HCT116 (cell line): ENCODE data around the gene SCCPDH. TPM values are rescaled to one million over a fixed set of nuclear protein-coding genes. Genes with fewer than 3 reads are reported as not detected.

Source experiments
- ATAC-seq: fragments of 200-7000 bp; cut with Tn5 transposase; 2 replicates; pipeline ENCODE4 v1.9.1; 2020; ENCODE audit warnings: mild to moderate bottlenecking, moderate library complexity
- BruUV-seq: library from RNA; stranded (reverse); fragments of 400-500 nt; replicated peaks from 2 replicates; lab custom pipeline; 2021; lab: Mats Ljungman, UMichigan
- CTCF ChIA-PET: fragments of 300-600 bp; sonication (Branson Sonifier 250); formaldehyde crosslinking; loops from one replicate; lab custom pipeline; 2021; ENCODE audit warnings: antibody characterized with exemption; lab: Charles Lee
- POLR2A ChIA-PET: fragments of 300-600, 350-600 bp; sonication (Branson Sonifier 250); formaldehyde crosslinking; loops from one replicate; lab custom pipeline; 2021; ENCODE audit warnings: antibody characterized with exemption; lab: Charles Lee
- RAD21 ChIA-PET, 2 experiments: fragments of 300-600 bp; sonication (Branson Sonifier 250); formaldehyde crosslinking; loops; one replicate each; lab custom pipeline; 2023; ENCODE audit warnings: low total read pairs in 2 of 2; ENCODE audit not compliant: uncharacterized antibody in 2 of 2, unreplicated experiment in 2 of 2, low non-redundant PET in 1 of 2; lab: Charles Lee
- DNase-seq: peaks from one replicate; pipeline ENCODE4 v3.0.0-alpha.2; 2010; ENCODE audit warnings: low read depth, low spot score
- H2AFZ ChIP-seq: fragments of 200-600 bp; shearing (Covaris generic), sonication (generic); 2 replicates; pipeline ENCODE4 v1.6.1; 2017; ENCODE audit warnings: low read depth, mixed run types, mixed read lengths, antibody characterized with exemption, low read length; ENCODE audit not compliant: poor library complexity, severe bottlenecking
- H3K27ac ChIP-seq: 2 replicates; pipeline ENCODE4 v1.5.1; 2012; ENCODE audit warnings: low read depth, low read length
- H3K27me3 ChIP-seq: fragments of 200-600 bp; sonication (generic); 2 replicates; pipeline ENCODE4 v1.6.1; 2016; ENCODE audit warnings: mixed run types, low read length, mixed read lengths; ENCODE audit not compliant: insufficient read depth
- H3K36me3 ChIP-seq, 2 experiments: fragments of 200-500 bp in 1 of 2; fragments of 200-600 bp in 1 of 2; sonication (Bioruptor generic) in 1 of 2; sonication (generic) in 1 of 2; 2 replicates each; pipeline versions ENCODE4 v1.5.1 to v1.6.1; 2014 to 2016; ENCODE audit warnings: low read length in 2 of 2, inconsistent platforms in 1 of 2, mixed read lengths in 1 of 2, mixed run types in 1 of 2; ENCODE audit not compliant: insufficient read depth in 2 of 2, control insufficient read depth in 1 of 2
- H3K4me1 ChIP-seq, 2 experiments: fragments of 200-600 bp in 1 of 2; sonication (generic) in 1 of 2; 2 replicates each; pipeline versions ENCODE4 v1.5.1 to v1.6.1; 2012 to 2017; ENCODE audit warnings: low read length in 2 of 2, inconsistent platforms in 1 of 2, mild to moderate bottlenecking in 1 of 2, mixed read lengths in 1 of 2, mixed run types in 1 of 2, moderate library complexity in 1 of 2; ENCODE audit not compliant: insufficient read depth in 2 of 2, control insufficient read depth in 1 of 2
- H3K4me2 ChIP-seq: fragments of 200-600 bp; sonication (generic); 2 replicates; pipeline ENCODE4 v1.6.1; 2017; ENCODE audit warnings: mixed run types, low read length, mixed read lengths
- H3K4me3 ChIP-seq, 2 experiments: fragments of 200-600 bp in 1 of 2; sonication (generic) in 1 of 2; replicated peaks in 1 of 2; 2 replicates each; pipeline ENCODE4 v1.5.1; 2011 to 2016; ENCODE audit warnings: low read length in 2 of 2, control low read depth in 1 of 2, low read depth in 1 of 2, mild to moderate bottlenecking in 1 of 2, mixed read lengths in 1 of 2, mixed run types in 1 of 2
- H3K79me2 ChIP-seq: fragments of 200-600 bp; sonication (generic); 2 replicates; pipeline ENCODE4 v1.6.1; 2017; ENCODE audit warnings: mild to moderate bottlenecking, mixed run types, low read length, moderate library complexity, mixed read lengths; ENCODE audit not compliant: insufficient read depth
- H3K9ac ChIP-seq: fragments of 200-600 bp; sonication (generic); 2 replicates; pipeline ENCODE4 v1.6.1; 2016; ENCODE audit warnings: low read length, mixed read lengths
- H3K9me2 ChIP-seq: fragments of 200-600 bp; sonication (generic), shearing (Covaris generic); 2 replicates; pipeline ENCODE4 v1.6.1; 2017; ENCODE audit warnings: mixed run types, mild to moderate bottlenecking, moderate library complexity; ENCODE audit not compliant: insufficient read depth
- H3K9me3 ChIP-seq, 2 experiments: fragments of 200-500 bp in 1 of 2; fragments of 200-600 bp in 1 of 2; sonication (Bioruptor generic) in 1 of 2; sonication (generic) in 1 of 2; 2 replicates each; pipeline ENCODE4 v1.6.1; 2014 to 2017; ENCODE audit warnings: low read length in 2 of 2, mixed read lengths in 2 of 2, inconsistent platforms in 1 of 2, low read depth in 1 of 2, mild to moderate bottlenecking in 1 of 2, mixed run types in 1 of 2, moderate library complexity in 1 of 2; ENCODE audit not compliant: control insufficient read depth in 1 of 2, insufficient read depth in 1 of 2
- H4K20me1 ChIP-seq: fragments of 200-600 bp; sonication (generic), shearing (Covaris generic); 2 replicates; pipeline ENCODE4 v1.6.1; 2017; ENCODE audit warnings: mixed run types, mild to moderate bottlenecking, moderate library complexity; ENCODE audit not compliant: insufficient read depth
- ATF3 ChIP-seq: IDR thresholded peaks from 2 replicates; pipeline ENCODE4 v1.6.1; 2012
- EZH2 ChIP-seq: fragments of 200-600 bp; sonication (generic); IDR thresholded peaks from 2 replicates; pipeline ENCODE4 v1.6.1; 2017; ENCODE audit warnings: antibody characterized with exemption, mixed run types
- JUND ChIP-seq: IDR thresholded peaks from 2 replicates; pipeline ENCODE4 v1.6.1; 2012
- REST ChIP-seq: IDR thresholded peaks from 2 replicates; pipeline ENCODE4 v1.6.1; 2012; ENCODE audit warnings: low read depth
- TCF7L2 ChIP-seq: IDR thresholded peaks from 2 replicates; pipeline ENCODE4 v1.7.0; 2011; ENCODE audit warnings: borderline replicate concordance, inconsistent platforms; ENCODE audit not compliant: insufficient read depth, insufficient read length; ENCODE audit errors: extremely low read depth
- YY1 ChIP-seq: IDR thresholded peaks from 2 replicates; pipeline ENCODE4 v1.6.1; 2011; ENCODE audit warnings: low read length, low read depth, moderate library complexity, mild to moderate bottlenecking; ENCODE audit not compliant: insufficient replicate concordance; ENCODE audit errors: extremely low read depth
- ZBTB33 ChIP-seq: IDR thresholded peaks from 2 replicates; pipeline ENCODE4 v1.6.1; 2011; ENCODE audit warnings: mild to moderate bottlenecking, low read length, moderate library complexity; ENCODE audit not compliant: insufficient replicate concordance; ENCODE audit errors: extremely low read depth
- intact Hi-C: fragments of 100-400 bp; cut with micrococcal nuclease; formaldehyde crosslinking; loops from 2 replicates; pipeline ENCODE4 v1.10.0; 2022
- total RNA-seq: library from RNA; stranded (reverse); gene quantifications from one replicate; pipeline ENCODE4 v1.2.1, GENCODE V29; 2021; ENCODE audit not compliant: unreplicated experiment

SCCPDH gene
- total RNA-seq, 1 experiment from 2014 or later, result 0.30 TPM

GRCh38 chr1:246797597-246797996 lies 73.4 kb downstream of the SCCPDH start:
- ATAC-seq (no peak), DNase-seq (no peak)
- Histone ChIP-seq H3K36me3 (no peaks in the 10 kb centered on the region), H3K4me2 (no peak overlapping the region), H4K20me1 (no peaks in the 10 kb centered on the region), H3K79me2 (no peaks in the 10 kb centered on the region), H3K27ac (no peak overlapping the region), H3K4me1 (no peaks in the 10 kb centered on the region), H2AFZ (no peak overlapping the region), H3K9ac (no peak overlapping the region), H3K4me3 (no peak overlapping the region), H3K9me2 (no peaks in the 10 kb centered on the region), H3K9me3 (no peaks in the 10 kb centered on the region), H3K27me3 (no peaks in the 10 kb centered on the region)
- CTCF ChIA-PET, result no interaction called here
- POLR2A ChIA-PET, result no interaction called here
- RAD21 ChIA-PET, result no interaction called here
- no peak for TF ChIP-seq YY1
- TF ChIP-seq ATF3, result no peak
- no peak for TF ChIP-seq REST
- no TSS peak for BruUV-seq
- intact Hi-C loops, result no loop called here

GRCh38 chr1:246798107-246798506 lies 73.9 kb downstream of the SCCPDH start:
- DNase-seq (no peak), ATAC-seq (no peak)
- BruUV-seq, result no TSS peak
- no peaks in the 10 kb centered on the region for H4K20me1 ChIP-seq
- H3K27ac ChIP-seq, result no peak overlapping the region
- intact Hi-C loops, result no loop called here
- H3K9me3 ChIP-seq, result no peaks in the 10 kb centered on the region
- no peak overlapping the region for H3K4me2 ChIP-seq
- H3K9ac ChIP-seq, result no peak overlapping the region
- TF ChIP-seq ZBTB33 (no peak), TCF7L2 (no peak), EZH2 (no peak), JUND (no peak)
- ChIA-PET RAD21 (no interaction called here), POLR2A (no interaction called here), CTCF (no interaction called here)
- H3K27me3 ChIP-seq, result no peaks in the 10 kb centered on the region
- H3K79me2 ChIP-seq, result no peaks in the 10 kb centered on the region
- H3K9me2 ChIP-seq, result no peaks in the 10 kb centered on the region
- no peaks in the 10 kb centered on the region for H3K4me1 ChIP-seq
- no peak overlapping the region for H2AFZ ChIP-seq
- no peaks in the 10 kb centered on the region for H3K36me3 ChIP-seq
- H3K4me3 ChIP-seq, result no peak overlapping the region
